Thyroid gland (tissue), 4 donors: Measurements from ENCODE around the gene ATP6V0C. TPM values are rescaled to one million over a fixed set of nuclear protein-coding genes. Genes with fewer than 3 reads are reported as not detected.

Experiments used
- DNase-seq, 2 donors: peaks; one replicate each; pipeline ENCODE4 v3.0.0-alpha.2; 2019
- H3K27ac ChIP-seq, 3 donors: fragments of 200-600 bp; sonication (generic); 1 replicate in 2 of 3; 2 replicates in 1 of 3; pipeline ENCODE4 v1.5.1; 2016 to 2019; ENCODE audit warnings: mild to moderate bottlenecking in 1 of 3, moderate library complexity in 1 of 3
- H3K27me3 ChIP-seq: fragments of 200-600 bp; sonication (generic); one replicate; pipeline ENCODE4 v1.5.1; 2019
- H3K36me3 ChIP-seq, 2 donors: fragments of 200-600 bp; sonication (generic); one replicate each; pipeline ENCODE4 v1.5.1; 2016 to 2019
- H3K4me1 ChIP-seq, 2 donors: fragments of 200-600 bp; sonication (generic); one replicate each; pipeline ENCODE4 v1.5.1; 2017 to 2019
- H3K4me3 ChIP-seq, 3 donors: fragments of 200-600 bp; sonication (generic); replicated peaks in 1 of 3; 1 replicate in 2 of 3; 2 replicates in 1 of 3; pipeline ENCODE4 v1.5.1; 2016; ENCODE audit warnings: mild to moderate bottlenecking in 1 of 3
- H3K9me3 ChIP-seq: fragments of 200-600 bp; sonication (generic); one replicate; pipeline ENCODE4 v1.5.1; 2017
- CTCF ChIP-seq, 6 experiments: fragments of 200-600 bp in 3 of 6; fragments of 450-650 bp in 3 of 6; sonication (generic) in 3 of 6; IDR thresholded peaks; one replicate each; pipeline ENCODE4 v1.5.1; 2016 to 2019; ENCODE audit warnings: antibody characterized with exemption in 6 of 6, mild to moderate bottlenecking in 2 of 6, inconsistent platforms in 1 of 6, moderate library complexity in 1 of 6
- POLR2A ChIP-seq, 2 donors: fragments of 450-650 bp; IDR thresholded peaks; one replicate each; pipeline ENCODE4 v1.6.1; 2017; ENCODE audit warnings: antibody characterized with exemption in 2 of 2, mild to moderate bottlenecking in 2 of 2, moderate library complexity in 1 of 2
- WGBS, 2 donors: methylation state at CpG; one replicate each; pipeline ENCODE4 v1.1.5; 2017; 5-methylcytosine and 5-hydroxymethylcytosine counted together
- intact Hi-C: fragments of 100-400 bp; cut with DNase I; formaldehyde crosslinking; loops from one replicate; pipeline ENCODE4 v1.15.1; 2023
- total RNA-seq, 4 donors: library from RNA; depleted of rRNA; stranded (reverse); fragments of >200 nt; gene quantifications; one replicate each; pipeline ENCODE4 v1.2.3, GENCODE V29; 2016

Gene ATP6V0C
- total RNA-seq, 4 donors from 2014 or later = 33.1 to 62.1 (median 36.3) TPM

DNA sequence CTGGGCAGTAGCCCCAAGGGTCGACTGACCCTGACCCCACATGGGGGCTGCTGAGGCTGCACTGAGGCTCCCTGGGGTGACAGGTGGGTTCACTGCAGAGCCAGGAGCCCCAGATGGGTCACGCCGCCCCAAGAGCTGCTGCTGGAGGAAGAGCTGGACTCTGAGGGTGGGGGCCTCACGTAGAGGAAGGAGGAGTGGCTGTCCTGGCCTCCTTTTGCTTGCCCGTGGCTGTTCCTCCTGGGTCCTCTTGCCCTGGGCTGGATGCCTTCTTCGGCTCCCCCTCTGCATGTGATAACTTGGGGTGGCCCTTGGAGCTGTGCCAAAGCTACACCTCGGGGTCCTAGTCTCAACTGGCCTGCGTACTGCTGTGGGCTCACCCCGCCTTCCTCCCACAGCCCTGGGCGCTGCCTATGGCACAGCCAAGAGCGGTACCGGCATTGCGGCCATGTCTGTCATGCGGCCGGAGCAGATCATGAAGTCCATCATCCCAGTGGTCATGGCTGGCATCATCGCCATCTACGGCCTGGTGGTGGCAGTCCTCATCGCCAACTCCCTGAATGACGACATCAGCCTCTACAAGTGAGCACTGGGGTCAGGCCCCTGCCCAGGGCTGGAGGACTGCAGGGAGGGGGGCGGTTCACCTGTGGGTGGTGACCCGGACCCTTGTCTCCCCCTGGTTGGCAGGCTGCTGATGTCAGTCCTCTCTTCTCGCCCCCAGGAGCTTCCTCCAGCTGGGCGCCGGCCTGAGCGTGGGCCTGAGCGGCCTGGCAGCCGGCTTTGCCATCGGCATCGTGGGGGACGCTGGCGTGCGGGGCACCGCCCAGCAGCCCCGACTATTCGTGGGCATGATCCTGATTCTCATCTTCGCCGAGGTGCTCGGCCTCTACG, 5.3 kb downstream of the ATP6V0C start:
- H3K36me3 ChIP-seq = peaks cover 0 to 3% of the 10 kb centered on the region in 2 donors
- H3K9me3 ChIP-seq = no peaks in the 10 kb centered on the region
- WGBS, 2 donors = 89 to 94% methylated on average over 22 to 29 of the region's 39 CpGs
- no peaks in the 10 kb centered on the region for H3K27me3 ChIP-seq
- TF ChIP-seq CTCF (IDR thresholded peaks at IDR 0.05) (no peak), POLR2A (IDR thresholded peaks at IDR 0.05) (no peak)
- intact Hi-C loops = no loop called here
- peak overlapping the region in 2 of 3 donors; percentile 57 to 78 for H3K27ac ChIP-seq
- H3K4me1 ChIP-seq = peaks cover 35 to 57% of the 10 kb centered on the region in 2 donors
- no peak overlapping the region for H3K4me3 ChIP-seq
- peak in 1 of 2 donors; percentile 4 for DNase-seq

- peaks cover 35 to 57% of the 10 kb centered on the region in 2 donors for H3K4me1 ChIP-seq
These were observed 5.9 kb downstream of the ATP6V0C start for GRCh38 chr16:2519711-2520080.

DNA sequence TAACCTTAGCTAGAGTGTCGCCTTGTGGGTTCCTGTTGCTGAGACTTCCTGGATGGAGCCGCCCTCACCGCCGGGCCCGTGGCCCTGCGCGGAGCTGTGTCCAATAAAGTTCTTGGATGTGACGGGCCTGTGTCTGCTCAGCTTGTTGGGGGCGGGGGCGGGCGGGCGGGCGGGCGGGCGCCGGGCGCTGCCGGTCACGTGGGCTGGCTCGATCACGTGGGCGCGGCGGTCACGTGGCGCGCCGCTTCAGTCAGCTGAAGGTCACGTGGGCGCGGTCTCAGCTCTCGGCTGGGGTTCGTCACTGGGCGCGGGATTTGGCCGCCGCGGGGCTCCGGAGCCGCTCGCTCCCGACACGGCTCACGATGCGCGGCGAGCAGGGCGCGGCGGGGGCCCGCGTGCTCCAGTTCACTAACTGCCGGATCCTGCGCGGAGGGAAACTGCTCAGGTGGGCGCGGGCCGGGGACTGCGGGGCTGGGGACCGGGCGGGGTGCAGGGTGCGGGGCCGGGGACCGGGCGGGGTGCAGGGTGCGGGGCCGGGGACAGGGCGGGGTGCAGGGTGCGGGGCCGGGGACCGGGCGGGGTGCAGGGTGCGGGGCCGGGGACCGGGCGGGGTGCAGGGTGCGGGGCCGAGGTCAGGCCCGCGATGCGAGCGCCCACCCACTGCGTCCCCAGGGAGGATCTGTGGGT, 6.5 kb downstream of the ATP6V0C start, which contains the start of gene AMDHD2:
AMDHD2 (plus strand) TSS at position 275 of the 687 bp plus-strand sequence; CDS start at position 363, 88 bp downstream.
- Histone ChIP-seq H3K9me3 (no peaks in the 10 kb centered on the region), H3K4me3 (peak within 1 kb of the TSS in 2 of 3 donors; percentile 39 to 50), H3K27ac (peak within 1 kb of the TSS; percentile 49 to 78 (median 57)), H3K4me1 (peaks cover 32 to 53% of the 10 kb centered on the region in 2 donors), H3K27me3 (no peaks in the 10 kb centered on the region), H3K36me3 (peaks cover 0 to 3% of the 10 kb centered on the region in 2 donors)
- 5% methylated on average over 15 of the region's 83 CpGs; no CpG with 5 or more reads in 1 of the 2 donors for WGBS, 2 donors
- TF ChIP-seq POLR2A (IDR thresholded peaks at IDR 0.05) = peak in 1 of 2 donors; percentile 50
- no peak for TF ChIP-seq CTCF (IDR thresholded peaks at IDR 0.05)
- intact Hi-C loops = no loop called here
- peak; percentile 89 to 92 for DNase-seq

More at GRCh38 chr16:2519711-2520080, 5.9 kb downstream of the ATP6V0C start:
- H3K9me3 ChIP-seq = no peaks in the 10 kb centered on the region
- intact Hi-C loops = no loop called here
- 55 to 59% methylated on average over 22 of the region's 22 CpGs for WGBS, 2 donors
- H3K27me3 ChIP-seq = no peaks in the 10 kb centered on the region
- peak overlapping the region; percentile 49 to 78 (median 57) for H3K27ac ChIP-seq
- peaks cover 0 to 3% of the 10 kb centered on the region in 2 donors for H3K36me3 ChIP-seq
- H3K4me3 ChIP-seq = no peak overlapping the region
- TF ChIP-seq CTCF (IDR thresholded peaks at IDR 0.05) (no peak), POLR2A (IDR thresholded peaks at IDR 0.05) (no peak)
- no peak for DNase-seq

GRCh38 chr16:2520784-2521531, 7.2 kb downstream of the ATP6V0C start:
- Histone ChIP-seq H3K4me3 (peak overlapping the region in 2 of 3 donors; percentile 39 to 50), H3K4me1 (peaks cover 25 to 46% of the 10 kb centered on the region in 2 donors), H3K36me3 (peaks cover 0 to 10% of the 10 kb centered on the region in 2 donors), H3K27ac (peak overlapping the region in 2 of 3 donors; percentile 27 to 37), H3K27me3 (no peaks in the 10 kb centered on the region), H3K9me3 (no peaks in the 10 kb centered on the region)
- WGBS, 2 donors = 35 to 64% methylated on average over 11 to 26 of the region's 41 CpGs
- TF ChIP-seq POLR2A (IDR thresholded peaks at IDR 0.05) (no peak), CTCF (IDR thresholded peaks at IDR 0.05) (no peak)
- intact Hi-C loops = no loop called here
- DNase-seq = peak in 1 of 2 donors; percentile 19
